Loucy (cell line): ENCODE results near the gene OTUD4.

Source experiments
- H2AFZ ChIP-seq: fragments of 200-600 bp; sonication (generic); 2 replicates; pipeline ENCODE4 v1.6.0; 2016; ENCODE audit warnings: antibody characterized with exemption, mild to moderate bottlenecking, low read length, moderate library complexity
- H3F3A ChIP-seq: fragments of 200-600 bp; 2 replicates; pipeline ENCODE4 v1.6.0; 2016; ENCODE audit warnings: antibody characterized with exemption, low read depth, mild to moderate bottlenecking
- H3K27me3 ChIP-seq: fragments of 200-600 bp; sonication (generic); 2 replicates; pipeline ENCODE4 v1.6.1; 2014; ENCODE audit warnings: low read length, mild to moderate bottlenecking; ENCODE audit not compliant: insufficient read depth, poor library complexity, severe bottlenecking
- H3K36me3 ChIP-seq: fragments of 200-600 bp; sonication (generic); 2 replicates; pipeline ENCODE4 v1.6.1; 2016; ENCODE audit warnings: low read length; ENCODE audit not compliant: insufficient read depth
- H3K4me1 ChIP-seq: fragments of 200-600 bp; sonication (generic); 2 replicates; pipeline ENCODE4 v1.5.1; 2014; ENCODE audit warnings: low read length, mild to moderate bottlenecking; ENCODE audit not compliant: insufficient read depth, poor library complexity, severe bottlenecking
- H3K4me2 ChIP-seq: fragments of 200-600 bp; sonication (generic); 2 replicates; pipeline ENCODE4 v1.6.0; 2014; ENCODE audit warnings: antibody characterized with exemption, low read length, low read depth, mild to moderate bottlenecking; ENCODE audit not compliant: poor library complexity, severe bottlenecking
- H3K4me3 ChIP-seq: fragments of 200-600 bp; sonication (generic); 2 replicates; pipeline ENCODE4 v1.5.1; 2014; ENCODE audit warnings: low read length, mild to moderate bottlenecking, mixed read lengths; ENCODE audit not compliant: poor library complexity, severe bottlenecking
- H3K79me2 ChIP-seq: fragments of 200-600 bp; sonication (generic); 2 replicates; pipeline ENCODE4 v1.6.1; 2014; ENCODE audit warnings: low read length; ENCODE audit not compliant: insufficient read depth
- H3K9ac ChIP-seq: fragments of 200-600 bp; sonication (generic); 2 replicates; pipeline ENCODE4 v1.6.0; 2014; ENCODE audit warnings: mild to moderate bottlenecking, low read depth, low read length, moderate library complexity; ENCODE audit not compliant: poor library complexity, severe bottlenecking
- H3K9me2 ChIP-seq: fragments of 200-600 bp; sonication (generic); replicated peaks from 2 replicates; pipeline ENCODE4 v1.6.1; 2016; ENCODE audit warnings: low read depth, low read length, mixed read lengths
- H3K9me3 ChIP-seq: fragments of 200-600 bp; sonication (generic); 2 replicates; pipeline ENCODE4 v1.6.1; 2014; ENCODE audit warnings: mild to moderate bottlenecking, antibody characterized with exemption, low read length, low read depth; ENCODE audit not compliant: insufficient read depth
- H4K20me1 ChIP-seq: fragments of 200-600 bp; sonication (generic); 2 replicates; pipeline ENCODE4 v1.6.0; 2014; ENCODE audit warnings: antibody characterized with exemption, low read length, mild to moderate bottlenecking; ENCODE audit not compliant: insufficient read depth, poor library complexity, severe bottlenecking
- EZH2phosphoT487 ChIP-seq: fragments of 200-600 bp; IDR thresholded peaks from 2 replicates; pipeline ENCODE4 v1.6.1; 2018; ENCODE audit warnings: antibody characterized with exemption, mild to moderate bottlenecking, moderate library complexity, borderline replicate concordance
- TF ChIP-seq, protein P1 (sequence below): fragments of 200-600 bp; sonication (generic); conservative IDR thresholded peaks from 2 replicates; pipeline ENCODE4 v1.5.1; 2014; ENCODE audit warnings: mild to moderate bottlenecking, antibody characterized with exemption, low read length

The OTUD4 gene

DNA sequence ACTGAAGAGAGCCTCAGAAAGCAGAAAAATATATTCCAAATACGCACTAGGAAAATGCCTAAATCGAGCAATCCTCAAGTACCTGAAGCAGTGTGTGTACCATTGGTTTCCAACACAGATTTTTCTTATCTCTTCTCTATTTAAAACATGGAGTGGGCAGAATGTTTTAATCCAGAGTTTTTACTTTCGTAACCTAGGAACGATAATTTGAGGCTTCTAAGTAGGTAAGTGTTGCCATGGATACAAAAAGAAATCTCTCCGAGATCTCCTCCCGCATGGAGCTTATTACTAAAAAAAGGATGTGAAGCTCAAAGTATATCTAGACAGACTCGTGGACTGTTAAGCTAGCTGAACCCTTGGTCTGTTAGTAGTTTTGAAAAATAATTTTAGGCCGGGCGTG lies 23.0 kb upstream of the OTUD4 start:
- Histone ChIP-seq H3K9ac (no peak overlapping the region), H3K9me3 (no peaks in the 10 kb centered on the region), H3F3A (no peaks in the 10 kb centered on the region), H3K27me3 (no peaks in the 10 kb centered on the region), H4K20me1 (no peaks in the 10 kb centered on the region), H3K9me2 (no peaks in the 10 kb centered on the region), H3K4me3 (no peak overlapping the region), H3K4me2 (no peak overlapping the region), H3K36me3 (no peaks in the 10 kb centered on the region), H3K79me2 (no peaks in the 10 kb centered on the region), H2AFZ (no peak overlapping the region), H3K4me1 (no peaks in the 10 kb centered on the region)
- TF ChIP-seq, protein P1, sequence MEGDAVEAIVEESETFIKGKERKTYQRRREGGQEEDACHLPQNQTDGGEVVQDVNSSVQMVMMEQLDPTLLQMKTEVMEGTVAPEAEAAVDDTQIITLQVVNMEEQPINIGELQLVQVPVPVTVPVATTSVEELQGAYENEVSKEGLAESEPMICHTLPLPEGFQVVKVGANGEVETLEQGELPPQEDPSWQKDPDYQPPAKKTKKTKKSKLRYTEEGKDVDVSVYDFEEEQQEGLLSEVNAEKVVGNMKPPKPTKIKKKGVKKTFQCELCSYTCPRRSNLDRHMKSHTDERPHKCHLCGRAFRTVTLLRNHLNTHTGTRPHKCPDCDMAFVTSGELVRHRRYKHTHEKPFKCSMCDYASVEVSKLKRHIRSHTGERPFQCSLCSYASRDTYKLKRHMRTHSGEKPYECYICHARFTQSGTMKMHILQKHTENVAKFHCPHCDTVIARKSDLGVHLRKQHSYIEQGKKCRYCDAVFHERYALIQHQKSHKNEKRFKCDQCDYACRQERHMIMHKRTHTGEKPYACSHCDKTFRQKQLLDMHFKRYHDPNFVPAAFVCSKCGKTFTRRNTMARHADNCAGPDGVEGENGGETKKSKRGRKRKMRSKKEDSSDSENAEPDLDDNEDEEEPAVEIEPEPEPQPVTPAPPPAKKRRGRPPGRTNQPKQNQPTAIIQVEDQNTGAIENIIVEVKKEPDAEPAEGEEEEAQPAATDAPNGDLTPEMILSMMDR: no peak
- TF ChIP-seq EZH2phosphoT487: no peak

DNA sequence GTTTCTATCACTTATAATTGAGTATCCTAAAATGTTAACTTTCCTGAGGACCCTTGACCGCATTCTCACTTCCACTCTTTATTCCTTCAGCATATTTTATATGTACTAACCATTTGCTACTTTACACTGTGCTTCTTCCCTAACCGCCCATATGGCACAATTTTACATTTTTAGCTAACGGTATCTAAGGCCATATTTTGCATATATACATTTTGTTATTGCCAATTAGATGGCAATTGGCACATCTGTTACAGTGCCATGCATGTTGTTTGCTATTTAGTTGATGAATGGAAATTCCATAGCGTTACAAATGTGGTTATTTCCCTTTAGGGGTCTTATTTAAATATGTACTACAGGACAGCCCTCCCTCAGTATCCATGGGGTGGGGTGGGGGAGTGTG lies 20.0 kb upstream of the OTUD4 start:
- Histone ChIP-seq H3F3A (no peaks in the 10 kb centered on the region), H3K4me1 (no peaks in the 10 kb centered on the region), H3K9me2 (no peaks in the 10 kb centered on the region), H3K27me3 (no peaks in the 10 kb centered on the region), H3K36me3 (no peaks in the 10 kb centered on the region), H4K20me1 (no peaks in the 10 kb centered on the region), H2AFZ (no peak overlapping the region), H3K4me3 (no peak overlapping the region), H3K4me2 (no peak overlapping the region), H3K9me3 (no peaks in the 10 kb centered on the region), H3K79me2 (no peaks in the 10 kb centered on the region), H3K9ac (no peak overlapping the region)
- TF ChIP-seq, protein P1: no peak
- no peak for TF ChIP-seq EZH2phosphoT487

DNA sequence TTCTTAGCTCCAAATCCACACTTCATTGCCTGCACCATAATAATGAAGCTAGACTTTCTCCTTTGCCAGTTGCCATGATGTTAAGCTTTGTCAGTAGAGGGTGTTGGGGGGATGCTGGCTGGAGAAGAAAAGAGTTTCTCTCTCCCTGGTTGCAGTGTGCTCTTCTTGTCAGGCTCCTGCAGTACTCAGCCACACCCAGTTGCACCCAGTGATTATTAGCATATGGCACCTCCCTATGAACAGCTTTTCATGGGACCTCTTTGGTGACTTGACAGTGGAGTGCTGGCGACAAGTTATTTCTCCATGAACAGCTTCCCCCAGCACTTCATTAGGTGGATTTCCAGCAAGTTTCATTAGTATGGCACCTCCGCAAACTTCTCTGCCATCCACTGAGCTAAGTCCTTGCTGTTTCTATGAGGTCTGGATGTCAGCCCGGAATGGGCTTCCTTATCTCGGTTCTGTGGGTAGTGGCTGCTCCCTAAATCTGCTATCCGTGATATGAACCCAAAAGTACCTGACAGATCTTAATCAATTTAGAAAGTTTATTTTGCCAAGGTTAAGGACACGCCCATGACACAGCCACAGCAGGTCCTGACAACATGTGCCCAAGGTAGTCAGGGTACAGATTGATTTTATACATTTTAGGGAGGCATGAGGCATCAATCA lies 18.8 kb upstream of the OTUD4 start:
- no peak overlapping the region for H3K4me2 ChIP-seq
- no peaks in the 10 kb centered on the region for H3F3A ChIP-seq

More for the DNA sequence above, 18.8 kb upstream of the OTUD4 start:
- no peak overlapping the region for H3K9ac ChIP-seq
- H3K9me2 ChIP-seq: no peaks in the 10 kb centered on the region
- no peak overlapping the region for H3K4me3 ChIP-seq
- H3K9me3 ChIP-seq: no peaks in the 10 kb centered on the region
- H3K36me3 ChIP-seq: no peaks in the 10 kb centered on the region
- no peak overlapping the region for H2AFZ ChIP-seq
- no peaks in the 10 kb centered on the region for H3K4me1 ChIP-seq
- H4K20me1 ChIP-seq: no peaks in the 10 kb centered on the region
- H3K27me3 ChIP-seq: no peaks in the 10 kb centered on the region
- TF ChIP-seq, protein P1: no peak
- no peak for TF ChIP-seq EZH2phosphoT487
- H3K79me2 ChIP-seq: no peaks in the 10 kb centered on the region
